GM23248 (cell line): Measurements from ENCODE around the gene TIFAB. TPM values are rescaled to one million over a fixed set of nuclear protein-coding genes. Genes with fewer than 3 reads are reported as not detected.
A peak's percentile ranks its signal among the peaks of the same experiment; 100 is the strongest.

Experiments
- DNase-seq: peaks from one replicate; pipeline ENCODE4 v3.0.0-alpha.2; 2015
- H2AFZ ChIP-seq: fragments of 200-600 bp; sonication (generic); 2 replicates; pipeline ENCODE4 v1.6.1; 2016; ENCODE audit warnings: antibody characterized with exemption
- H3F3A ChIP-seq: fragments of 200-600 bp; sonication (generic); 2 replicates; pipeline ENCODE4 v1.6.1; 2016; ENCODE audit warnings: mild to moderate bottlenecking, antibody characterized with exemption, mixed run types; ENCODE audit not compliant: insufficient read depth
- H3K27ac ChIP-seq: fragments of 200-600 bp; sonication (generic); 2 replicates; pipeline ENCODE4 v1.5.1; 2016; ENCODE audit warnings: mild to moderate bottlenecking
- H3K27me3 ChIP-seq: fragments of 200-600 bp; sonication (generic); replicated peaks from 2 replicates; pipeline ENCODE4 v1.6.1; 2016; ENCODE audit warnings: mild to moderate bottlenecking; ENCODE audit not compliant: insufficient read depth
- H3K36me3 ChIP-seq: fragments of 200-600 bp; sonication (generic); 2 replicates; pipeline ENCODE4 v1.6.1; 2016; ENCODE audit warnings: low read depth, mild to moderate bottlenecking
- H3K4me1 ChIP-seq: fragments of 200-600 bp; sonication (generic); 2 replicates; pipeline ENCODE4 v1.6.1; 2016; ENCODE audit warnings: mild to moderate bottlenecking; ENCODE audit not compliant: insufficient read depth
- H3K4me2 ChIP-seq: fragments of 200-600 bp; sonication (generic); one replicate; pipeline ENCODE4 v1.6.1; 2016; ENCODE audit warnings: mild to moderate bottlenecking; ENCODE audit not compliant: unreplicated experiment
- H3K4me3 ChIP-seq: fragments of 200-600 bp; sonication (generic); 2 replicates; pipeline ENCODE4 v1.5.1; 2016; ENCODE audit warnings: mild to moderate bottlenecking
- H3K79me2 ChIP-seq: fragments of 200-600 bp; sonication (generic); 2 replicates; pipeline ENCODE4 v1.6.1; 2016; ENCODE audit warnings: mild to moderate bottlenecking; ENCODE audit not compliant: insufficient read depth
- H3K9ac ChIP-seq: fragments of 200-600 bp; sonication (generic); 2 replicates; pipeline ENCODE4 v1.6.1; 2016; ENCODE audit warnings: mild to moderate bottlenecking
- H3K9me2 ChIP-seq: fragments of 200-600 bp; sonication (generic); 2 replicates; pipeline ENCODE4 v1.6.1; 2016; ENCODE audit warnings: mixed run types, mild to moderate bottlenecking, moderate library complexity; ENCODE audit not compliant: insufficient read depth
- H3K9me3 ChIP-seq: fragments of 200-600 bp; sonication (generic); one replicate; pipeline ENCODE4 v1.6.1; 2017; ENCODE audit warnings: low read depth
- H4K20me1 ChIP-seq: fragments of 200-600 bp; sonication (generic); 2 replicates; pipeline ENCODE4 v1.6.0; 2016; ENCODE audit not compliant: insufficient read depth
- EZH2 ChIP-seq: fragments of 200-600 bp; sonication (generic); IDR thresholded peaks from 2 replicates; pipeline ENCODE4 v1.6.1; 2018; ENCODE audit warnings: antibody characterized with exemption, mild to moderate bottlenecking; ENCODE audit not compliant: insufficient read depth, poor library complexity, severe bottlenecking
- EZH2phosphoT487 ChIP-seq: fragments of 200-600 bp; sonication (generic); IDR thresholded peaks from 2 replicates; pipeline ENCODE4 v1.6.1; 2018; ENCODE audit warnings: antibody characterized with exemption, moderate library complexity, mild to moderate bottlenecking, low read depth; ENCODE audit not compliant: insufficient read depth
- WGBS, 2 experiments: methylation state at CpG; one replicate each; pipeline ENCODE4 v1.1.6; 2015 to 2017; ENCODE audit warnings: low lambda C conversion rate in 2 of 2, low coverage in 1 of 2; ENCODE audit errors: missing lambda C conversion rate in 2 of 2; 5-methylcytosine and 5-hydroxymethylcytosine counted together
- in situ Hi-C: fragments of 300-500 bp; cut with MboI; formaldehyde crosslinking; loops from 2 replicates; pipeline ENCODE4 v1.15.0; 2020
- polyA plus RNA-seq: library from polyadenylated mRNA; unstranded; fragments of >200 nt; fragmentation: Nextera tagmentation; extraction: Ambion mirVana; gene quantifications from 2 replicates; pipeline ENCODE4 v1.2.1, GENCODE V29; 2016
- total RNA-seq: library from RNA; depleted of rRNA; stranded (reverse); fragments of >200 nt; shearing (Covaris generic); gene quantifications from 2 replicates; pipeline ENCODE4 v1.2.3, GENCODE V29; 2014

TIFAB gene
- total and polyA plus RNA-seq, 2 experiments from 2014 or later, result not detected

- TF ChIP-seq EZH2 (no peak), EZH2phosphoT487 (no peak)
- Histone ChIP-seq H2AFZ (no peak overlapping the region), H3K36me3 (no peaks in the 10 kb centered on the region), H3K9me3 (no peaks in the 10 kb centered on the region), H3K9me2 (no peaks in the 10 kb centered on the region), H4K20me1 (no peaks in the 10 kb centered on the region), H3K4me2 (no peak overlapping the region), H3F3A (no peaks in the 10 kb centered on the region), H3K27me3 (no peaks in the 10 kb centered on the region), H3K79me2 (no peaks in the 10 kb centered on the region), H3K4me3 (no peak overlapping the region), H3K27ac (no peak overlapping the region), H3K9ac (no peak overlapping the region), H3K4me1 (peaks cover 7% of the 10 kb centered on the region; the same call in 1 of the 2 replicates)
- no peak for DNase-seq
- in situ Hi-C loops, result no loop called here
- WGBS, 2 experiments, result 37 to 41% methylated on average over 12 of the region's 12 CpGs
These were observed 22.6 kb downstream of the TIFAB start for GRCh38 chr5:135429301-135430134.

DNA sequence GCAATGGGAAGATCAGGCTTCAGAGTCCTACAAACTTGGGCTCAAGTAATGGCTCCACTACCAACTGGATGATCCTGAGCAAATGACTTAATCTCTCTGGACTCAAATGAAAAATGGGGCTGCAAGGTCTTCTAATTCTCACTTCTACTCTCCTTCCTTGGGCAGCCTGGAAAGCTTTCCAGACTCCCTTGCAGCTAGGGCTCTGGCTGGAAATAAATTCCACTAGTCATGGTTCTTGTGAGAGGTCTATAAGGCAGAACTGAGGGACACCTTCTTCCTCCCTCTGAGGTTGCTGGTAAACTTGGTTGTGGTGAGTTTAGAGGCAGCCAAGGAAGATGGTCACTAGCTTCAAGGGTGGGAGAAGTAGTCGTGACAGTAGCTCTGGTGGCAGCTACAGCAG is 23.6 kb downstream of the TIFAB start:
- no peak for DNase-seq
- Histone ChIP-seq H3K4me1 (peaks cover under 1% of the 10 kb centered on the region; the same call in 1 of the 2 replicates), H3K79me2 (no peaks in the 10 kb centered on the region), H3K9ac (no peak overlapping the region), H2AFZ (no peak overlapping the region), H3K4me3 (no peak overlapping the region), H3K27me3 (no peaks in the 10 kb centered on the region), H3K27ac (no peak overlapping the region), H3F3A (no peaks in the 10 kb centered on the region), H3K36me3 (no peaks in the 10 kb centered on the region), H3K9me2 (no peaks in the 10 kb centered on the region), H3K9me3 (no peaks in the 10 kb centered on the region), H3K4me2 (no peak overlapping the region), H4K20me1 (no peaks in the 10 kb centered on the region)
- in situ Hi-C loops, result no loop called here
- TF ChIP-seq EZH2 (no peak), EZH2phosphoT487 (no peak)
- 80 to 85% methylated on average over 1 of the region's 1 CpG for WGBS, 2 experiments

- H3K36me3 ChIP-seq, result no peaks in the 10 kb centered on the region
- H3K9ac ChIP-seq, result no peak overlapping the region
- H3K27ac ChIP-seq, result no peak overlapping the region
- H3K79me2 ChIP-seq, result no peaks in the 10 kb centered on the region
- H4K20me1 ChIP-seq, result no peaks in the 10 kb centered on the region
- H3K27me3 ChIP-seq, result no peaks in the 10 kb centered on the region
- in situ Hi-C loops, result no loop called here
- no peak overlapping the region for H3K4me3 ChIP-seq
- H2AFZ ChIP-seq, result no peak overlapping the region; the same call in 1 of the 2 replicates
- WGBS, 2 experiments, result 42 to 47% methylated on average over 7 of the region's 7 CpGs
- no peaks in the 10 kb centered on the region for H3F3A ChIP-seq
- no peaks in the 10 kb centered on the region for H3K9me2 ChIP-seq
- TF ChIP-seq EZH2phosphoT487 (no peak), EZH2 (no peak)
- peak; percentile 77 for DNase-seq
- no peak overlapping the region for H3K4me2 ChIP-seq
- H3K4me1 ChIP-seq, result no peaks in the 10 kb centered on the region
- H3K9me3 ChIP-seq, result no peaks in the 10 kb centered on the region
These were observed 25.8 kb downstream of the TIFAB start for GRCh38 chr5:135426102-135427082.

DNA sequence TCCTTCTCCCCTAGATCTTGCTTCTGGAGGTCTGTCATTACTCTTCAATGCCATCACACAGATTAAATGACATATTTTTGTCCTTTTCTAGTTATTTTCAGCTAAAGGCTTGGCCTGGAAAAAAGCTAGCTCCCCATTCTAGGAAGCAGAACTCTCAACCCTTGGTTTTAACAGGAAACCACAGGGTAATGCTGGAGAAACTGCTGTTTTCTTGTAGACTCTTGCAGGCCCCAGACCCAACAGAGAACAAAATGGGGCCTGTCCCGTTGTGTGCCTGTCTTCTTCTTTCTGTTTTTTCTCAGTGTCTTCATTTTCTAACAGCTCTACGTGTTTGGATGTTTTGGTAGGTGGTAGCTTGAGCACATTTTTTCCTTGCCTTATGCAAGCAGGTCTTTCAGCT is 26.5 kb downstream of the TIFAB start:
- no peak for DNase-seq
- H3K4me2 ChIP-seq, result no peak overlapping the region
- H3K36me3 ChIP-seq, result no peaks in the 10 kb centered on the region
- H3K27ac ChIP-seq, result no peak overlapping the region
- no peaks in the 10 kb centered on the region for H3K9me2 ChIP-seq
- H2AFZ ChIP-seq, result no peak overlapping the region; the same call in 1 of the 2 replicates
- in situ Hi-C loops, result no loop called here
- H3K9ac ChIP-seq, result no peak overlapping the region
- H3K4me3 ChIP-seq, result no peak overlapping the region
- no peaks in the 10 kb centered on the region for H3K79me2 ChIP-seq
- H3K27me3 ChIP-seq, result no peaks in the 10 kb centered on the region
- no peaks in the 10 kb centered on the region for H4K20me1 ChIP-seq
- H3F3A ChIP-seq, result no peaks in the 10 kb centered on the region
- TF ChIP-seq EZH2 (no peak), EZH2phosphoT487 (no peak)
- 50 to 51% methylated on average over 2 of the region's 2 CpGs for WGBS, 2 experiments
- H3K9me3 ChIP-seq, result no peaks in the 10 kb centered on the region
- no peaks in the 10 kb centered on the region for H3K4me1 ChIP-seq
